Loucy (cell line): ENCODE results near the gene DUSP28.

ENCODE experiments used
- H2AFZ ChIP-seq: fragments of 200-600 bp; sonication (generic); 2 replicates; pipeline ENCODE4 v1.6.0; 2016; ENCODE audit warnings: antibody characterized with exemption, mild to moderate bottlenecking, low read length, moderate library complexity
- H3F3A ChIP-seq: fragments of 200-600 bp; 2 replicates; pipeline ENCODE4 v1.6.0; 2016; ENCODE audit warnings: antibody characterized with exemption, low read depth, mild to moderate bottlenecking
- H3K27me3 ChIP-seq: fragments of 200-600 bp; sonication (generic); 2 replicates; pipeline ENCODE4 v1.6.1; 2014; ENCODE audit warnings: low read length, mild to moderate bottlenecking; ENCODE audit not compliant: insufficient read depth, poor library complexity, severe bottlenecking
- H3K36me3 ChIP-seq: fragments of 200-600 bp; sonication (generic); 2 replicates; pipeline ENCODE4 v1.6.1; 2016; ENCODE audit warnings: low read length; ENCODE audit not compliant: insufficient read depth
- H3K4me1 ChIP-seq: fragments of 200-600 bp; sonication (generic); 2 replicates; pipeline ENCODE4 v1.5.1; 2014; ENCODE audit warnings: low read length, mild to moderate bottlenecking; ENCODE audit not compliant: insufficient read depth, poor library complexity, severe bottlenecking
- H3K4me2 ChIP-seq: fragments of 200-600 bp; sonication (generic); 2 replicates; pipeline ENCODE4 v1.6.0; 2014; ENCODE audit warnings: antibody characterized with exemption, low read length, low read depth, mild to moderate bottlenecking; ENCODE audit not compliant: poor library complexity, severe bottlenecking
- H3K4me3 ChIP-seq: fragments of 200-600 bp; sonication (generic); 2 replicates; pipeline ENCODE4 v1.5.1; 2014; ENCODE audit warnings: low read length, mild to moderate bottlenecking, mixed read lengths; ENCODE audit not compliant: poor library complexity, severe bottlenecking
- H3K79me2 ChIP-seq: fragments of 200-600 bp; sonication (generic); 2 replicates; pipeline ENCODE4 v1.6.1; 2014; ENCODE audit warnings: low read length; ENCODE audit not compliant: insufficient read depth
- H3K9ac ChIP-seq: fragments of 200-600 bp; sonication (generic); 2 replicates; pipeline ENCODE4 v1.6.0; 2014; ENCODE audit warnings: mild to moderate bottlenecking, low read depth, low read length, moderate library complexity; ENCODE audit not compliant: poor library complexity, severe bottlenecking
- H3K9me2 ChIP-seq: fragments of 200-600 bp; sonication (generic); replicated peaks from 2 replicates; pipeline ENCODE4 v1.6.1; 2016; ENCODE audit warnings: low read depth, low read length, mixed read lengths
- H3K9me3 ChIP-seq: fragments of 200-600 bp; sonication (generic); 2 replicates; pipeline ENCODE4 v1.6.1; 2014; ENCODE audit warnings: mild to moderate bottlenecking, antibody characterized with exemption, low read length, low read depth; ENCODE audit not compliant: insufficient read depth
- H4K20me1 ChIP-seq: fragments of 200-600 bp; sonication (generic); 2 replicates; pipeline ENCODE4 v1.6.0; 2014; ENCODE audit warnings: antibody characterized with exemption, low read length, mild to moderate bottlenecking; ENCODE audit not compliant: insufficient read depth, poor library complexity, severe bottlenecking
- CTCF ChIP-seq: fragments of 200-600 bp; sonication (generic); conservative IDR thresholded peaks from 2 replicates; pipeline ENCODE4 v1.5.1; 2014; ENCODE audit warnings: mild to moderate bottlenecking, antibody characterized with exemption, low read length
- EZH2phosphoT487 ChIP-seq: fragments of 200-600 bp; IDR thresholded peaks from 2 replicates; pipeline ENCODE4 v1.6.1; 2018; ENCODE audit warnings: antibody characterized with exemption, mild to moderate bottlenecking, moderate library complexity, borderline replicate concordance

DUSP28 gene

GRCh38 chr2:240589850-240590525, 29.8 kb downstream of the DUSP28 start:
- peaks cover 3% of the 10 kb centered on the region; the same call in 1 of the 2 replicates for H3K36me3 ChIP-seq
- no peaks in the 10 kb centered on the region for H3K9me3 ChIP-seq
- peak overlapping the region; percentile 97 for H3K4me2 ChIP-seq
- no peaks in the 10 kb centered on the region for H3K27me3 ChIP-seq
- peaks cover 70% of the 10 kb centered on the region for H3K79me2 ChIP-seq
- peaks cover 22% of the 10 kb centered on the region for H3K4me1 ChIP-seq
- peaks cover 48% of the 10 kb centered on the region for H4K20me1 ChIP-seq
- H3K4me3 ChIP-seq: no peak overlapping the region
- TF ChIP-seq CTCF (no peak), EZH2phosphoT487 (no peak)
- no peaks in the 10 kb centered on the region for H3F3A ChIP-seq
- H3K9me2 ChIP-seq: no peaks in the 10 kb centered on the region
- H2AFZ ChIP-seq: no peak overlapping the region
- H3K9ac ChIP-seq: no peak overlapping the region

- Histone ChIP-seq H3F3A (no peaks in the 10 kb centered on the region), H2AFZ (no peak overlapping the region), H3K4me2 (no peak overlapping the region), H3K4me3 (no peak overlapping the region), H3K9ac (no peak overlapping the region), H3K9me3 (no peaks in the 10 kb centered on the region), H3K9me2 (no peaks in the 10 kb centered on the region), H3K36me3 (peaks cover 3% of the 10 kb centered on the region; the same call in 1 of the 2 replicates), H3K79me2 (peaks cover 63% of the 10 kb centered on the region), H4K20me1 (peaks cover 41% of the 10 kb centered on the region), H3K27me3 (no peaks in the 10 kb centered on the region), H3K4me1 (peaks cover 17% of the 10 kb centered on the region)
- TF ChIP-seq CTCF (no peak), EZH2phosphoT487 (no peak)
These were observed 30.5 kb downstream of the DUSP28 start for GRCh38 chr2:240590681-240591111.

- Histone ChIP-seq H3F3A (no peaks in the 10 kb centered on the region), H3K79me2 (peaks cover 59% of the 10 kb centered on the region), H3K4me3 (no peak overlapping the region), H3K27me3 (no peaks in the 10 kb centered on the region), H4K20me1 (peaks cover 42% of the 10 kb centered on the region), H3K9me2 (no peaks in the 10 kb centered on the region), H3K4me1 (peaks cover 17% of the 10 kb centered on the region), H2AFZ (no peak overlapping the region), H3K36me3 (peaks cover 3% of the 10 kb centered on the region; the same call in 1 of the 2 replicates), H3K9ac (no peak overlapping the region), H3K9me3 (no peaks in the 10 kb centered on the region), H3K4me2 (no peak overlapping the region)
- TF ChIP-seq CTCF (no peak), EZH2phosphoT487 (no peak)
These were observed 31.1 kb downstream of the DUSP28 start for GRCh38 chr2:240591226-240591625.
